IMR-90 (cell line): ENCODE results near the gene ABI3BP. TPM values are rescaled to one million over a fixed set of nuclear protein-coding genes. Genes with fewer than 3 reads are reported as not detected.

Experiments
- ATAC-seq: fragments of 200-7000 bp; cut with Tn5 transposase; 2 replicates; pipeline ENCODE4 v1.9.1; 2020; ENCODE audit warnings: low read depth, mild to moderate bottlenecking, moderate library complexity
- BruUV-seq: library from RNA; stranded (reverse); fragments of 400-500 nt; replicated peaks from 2 replicates; lab custom pipeline; 2021; lab: Mats Ljungman, UMichigan
- CTCF ChIA-PET: fragments of 300-600 bp; formaldehyde crosslinking; extraction: SDS; loops from one replicate; lab custom pipeline; 2021; ENCODE audit warnings: antibody characterized with exemption; lab: Yijun Ruan, JAX
- POLR2A ChIA-PET: fragments of 300-600 bp; sonication (Branson Sonifier 250); formaldehyde crosslinking; loops from one replicate; lab custom pipeline; 2022; ENCODE audit warnings: antibody characterized with exemption; ENCODE audit not compliant: unreplicated experiment; lab: Charles Lee
- DNase-seq: peaks from one replicate; pipeline ENCODE4 v3.0.0; 2013
- H2AFZ ChIP-seq: replicated peaks from 2 replicates; pipeline ENCODE3; 2013; ENCODE audit warnings: low read length, mild to moderate bottlenecking; ENCODE audit not compliant: poor library complexity
- H2AK5ac ChIP-seq: 2 replicates; pipeline ENCODE4 v1.6.1; 2013; ENCODE audit warnings: low read depth, low read length, inconsistent platforms
- H2AK9ac ChIP-seq: replicated peaks from 2 replicates; pipeline ENCODE3; 2013; ENCODE audit warnings: mild to moderate bottlenecking, low read depth, low read length, moderate library complexity; ENCODE audit not compliant: poor library complexity
- H2BK120ac ChIP-seq: 2 replicates; pipeline ENCODE4 v1.6.1; 2013; ENCODE audit warnings: low read depth, low read length, inconsistent platforms
- H2BK15ac ChIP-seq: 3 replicates; pipeline ENCODE4 v1.6.1; 2013; ENCODE audit warnings: low read depth, low read length, inconsistent platforms
- H2BK20ac ChIP-seq: 2 replicates; pipeline ENCODE4 v1.6.1; 2013; ENCODE audit warnings: low read depth, mild to moderate bottlenecking, inconsistent platforms, low read length, moderate library complexity
- H2BK5ac ChIP-seq: 2 replicates; pipeline ENCODE4 v1.6.1; 2013; ENCODE audit warnings: mild to moderate bottlenecking, low read depth, low read length, inconsistent platforms; ENCODE audit not compliant: poor library complexity, severe bottlenecking
- H3K14ac ChIP-seq: replicated peaks from 2 replicates; pipeline ENCODE4 v1.6.1; 2013; ENCODE audit warnings: low read depth, low read length, inconsistent platforms
- H3K18ac ChIP-seq: 2 replicates; pipeline ENCODE4 v1.6.1; 2013; ENCODE audit warnings: low read depth, low read length, control low read depth
- H3K23ac ChIP-seq: 2 replicates; pipeline ENCODE4 v1.6.1; 2013; ENCODE audit warnings: low read depth, low read length, inconsistent platforms
- H3K27ac ChIP-seq: 2 replicates; pipeline ENCODE4 v1.5.1; 2013; ENCODE audit warnings: mild to moderate bottlenecking, control low read depth, low read length; ENCODE audit not compliant: insufficient read depth
- H3K27me3 ChIP-seq: 2 replicates; pipeline ENCODE4 v1.6.1; 2013; ENCODE audit warnings: low read length; ENCODE audit not compliant: control insufficient read depth, insufficient read depth
- H3K36me3 ChIP-seq: 2 replicates; pipeline ENCODE4 v1.6.1; 2013; ENCODE audit warnings: low read length, mixed read lengths; ENCODE audit not compliant: control insufficient read depth, insufficient read depth
- H3K4ac ChIP-seq: 2 replicates; pipeline ENCODE4 v1.6.1; 2013; ENCODE audit warnings: low read depth, low read length, inconsistent platforms
- H3K4me1 ChIP-seq: 2 replicates; pipeline ENCODE4 v1.6.1; 2013; ENCODE audit warnings: low read length, mixed read lengths; ENCODE audit not compliant: control insufficient read depth, insufficient read depth
- H3K4me2 ChIP-seq: 2 replicates; pipeline ENCODE4 v1.6.1; 2013; ENCODE audit warnings: low read depth, mild to moderate bottlenecking, control low read depth, low read length, moderate library complexity
- H3K4me3 ChIP-seq: 2 replicates; pipeline ENCODE4 v1.5.1; 2013; ENCODE audit warnings: low read depth, mild to moderate bottlenecking, control low read depth, low read length, moderate library complexity; ENCODE audit not compliant: insufficient read depth
- H3K56ac ChIP-seq: 2 replicates; pipeline ENCODE4 v1.6.1; 2013; ENCODE audit warnings: low read length, inconsistent platforms; ENCODE audit not compliant: insufficient read depth; ENCODE audit errors: extremely low read depth
- H3K79me1 ChIP-seq, 2 experiments: 2 replicates each; pipeline ENCODE4 v1.6.1; 2013; ENCODE audit warnings: low read length in 2 of 2, inconsistent platforms in 1 of 2, low read depth in 1 of 2
- H3K9ac ChIP-seq: 2 replicates; pipeline ENCODE4 v1.6.1; 2013; ENCODE audit warnings: low read depth, low read length, control low read depth
- H3K9me1 ChIP-seq: 2 replicates; pipeline ENCODE4 v1.6.1; 2013; ENCODE audit warnings: low read length, inconsistent platforms; ENCODE audit not compliant: insufficient read depth
- H3K9me3 ChIP-seq: 2 replicates; pipeline ENCODE4 v1.6.1; 2013; ENCODE audit warnings: low read length; ENCODE audit not compliant: control insufficient read depth, insufficient read depth
- H4K20me1 ChIP-seq: 2 replicates; pipeline ENCODE4 v1.6.1; 2013; ENCODE audit warnings: low read length, inconsistent platforms; ENCODE audit not compliant: insufficient read depth
- H4K5ac ChIP-seq: 2 replicates; pipeline ENCODE4 v1.6.1; 2013; ENCODE audit warnings: mild to moderate bottlenecking, low read depth, low read length, control low read depth
- H4K8ac ChIP-seq, 2 experiments: 2 replicates each; pipeline ENCODE4 v1.6.1; 2013; ENCODE audit warnings: low read depth in 2 of 2, low read length in 2 of 2, control low read depth in 1 of 2, inconsistent platforms in 1 of 2
- H4K91ac ChIP-seq: 2 replicates; pipeline ENCODE4 v1.6.1; 2013; ENCODE audit warnings: low read depth, low read length, inconsistent platforms; ENCODE audit not compliant: insufficient read depth
- ELK1 ChIP-seq: fragments of 150-350 bp; IDR thresholded peaks from 2 replicates; pipeline ENCODE4 v1.6.1; 2016; ENCODE audit warnings: low read depth, mild to moderate bottlenecking, low read length, moderate library complexity, borderline replicate concordance
- MAFK ChIP-seq: IDR thresholded peaks from 2 replicates; pipeline ENCODE4 v1.6.1; 2012; ENCODE audit warnings: low read depth, low read length, improper control_type of control experiment
- WGBS, 2 experiments: methylation state at CpG; one replicate each; pipeline versions ENCODE4 v1.1.5 to v1.1.7; 2013; ENCODE audit warnings: missing lambda C conversion rate in 2 of 2; ENCODE audit not compliant: insufficient read length in 1 of 2; ENCODE audit errors: extremely low coverage in 2 of 2; 5-methylcytosine and 5-hydroxymethylcytosine counted together
- dilution Hi-C: fragments of 300-500 bp; cut with HindIII; formaldehyde crosslinking; loops from one replicate; pipeline ENCODE4 v1.14.3; 2018; ENCODE audit warnings: low sequenced_read_pairs; ENCODE audit not compliant: unreplicated experiment
- in situ Hi-C: fragments of 300-500 bp; cut with MboI; formaldehyde crosslinking; loops from 3 replicates; pipeline ENCODE4 v1.14.3; 2019; ENCODE audit warnings: low sequenced_read_pairs, inconsistent platforms, mixed read lengths
- intact Hi-C: fragments of 100-400 bp; cut with micrococcal nuclease; formaldehyde crosslinking; loops from 2 replicates; pipeline ENCODE4 v1.10.0; 2022
- polyA plus RNA-seq, 3 experiments: library from polyadenylated mRNA; depleted of rRNA; stranded (reverse); fragments of >200 nt; gene quantifications; 2 replicates each; pipeline ENCODE4 v1.2.3, GENCODE V29; 2012; ENCODE audit warnings: low replicate concordance in 1 of 3
- total RNA-seq: library from RNA; depleted of rRNA; stranded (reverse); fragments of >200 nt; gene quantifications from 2 replicates; pipeline ENCODE4 v1.2.3, GENCODE V29; 2012

Gene ABI3BP
- total and polyA plus RNA-seq, 2 of the 4 experiments (the other 2 are of a cell fraction), result 3.0 to 26.7 TPM

GRCh38 chr3:100976611-100977010, 16.6 kb downstream of the ABI3BP start:
- no peak overlapping the region for H3K56ac ChIP-seq
- H3K9me1 ChIP-seq, result no peaks in the 10 kb centered on the region
- CTCF ChIA-PET, result no interaction called here
- H2BK120ac ChIP-seq, result no peak overlapping the region
- H3K4me3 ChIP-seq, result no peak overlapping the region
- intact Hi-C loops (no loop called here), dilution Hi-C loops (no loop called here), in situ Hi-C loops (no loop called here)
- H3K36me3 ChIP-seq, result no peaks in the 10 kb centered on the region
- H2AK5ac ChIP-seq, result no peak overlapping the region
- H3K23ac ChIP-seq, result no peak overlapping the region
- H2AFZ ChIP-seq, result no peak overlapping the region
- no peaks in the 10 kb centered on the region for H3K27me3 ChIP-seq
- H4K91ac ChIP-seq, result no peak overlapping the region
- no peak for TF ChIP-seq ELK1
- TF ChIP-seq MAFK, result no peak
- H3K79me1 ChIP-seq, result no peaks in the 10 kb centered on the region
- ATAC-seq, result no peak
- H3K14ac ChIP-seq, result no peak overlapping the region
- H4K8ac ChIP-seq, result no peak overlapping the region
- no peak overlapping the region for H3K4ac ChIP-seq
- POLR2A ChIA-PET, result no interaction called here
- H3K9me3 ChIP-seq, result no peaks in the 10 kb centered on the region
- H2BK15ac ChIP-seq, result no peak overlapping the region
- no peaks in the 10 kb centered on the region for H4K20me1 ChIP-seq
- H3K27ac ChIP-seq, result no peak overlapping the region
- H4K5ac ChIP-seq, result no peak overlapping the region
- no peak overlapping the region for H3K9ac ChIP-seq
- H3K4me2 ChIP-seq, result no peak overlapping the region
- BruUV-seq, result no TSS peak
- H2BK20ac ChIP-seq, result no peak overlapping the region
- no peak overlapping the region for H2BK5ac ChIP-seq
- no peak for DNase-seq
- 0 out of 2 replicates have a peak, but pooled peaks cover 2% of the 10 kb centered on the region for H3K4me1 ChIP-seq
- no peak overlapping the region for H2AK9ac ChIP-seq
- no CpG with 5 or more reads among the region's 3 CpGs for WGBS, 2 experiments
- no peak overlapping the region for H3K18ac ChIP-seq
